GM23248 (cell line): ENCODE data around the gene KRTAP21-1.

Experiments
- EZH2 ChIP-seq: fragments of 200-600 bp; sonication (generic); IDR thresholded peaks from 2 replicates; pipeline ENCODE4 v1.6.1; 2018; ENCODE audit warnings: antibody characterized with exemption, mild to moderate bottlenecking; ENCODE audit not compliant: insufficient read depth, poor library complexity, severe bottlenecking
- EZH2phosphoT487 ChIP-seq: fragments of 200-600 bp; sonication (generic); IDR thresholded peaks from 2 replicates; pipeline ENCODE4 v1.6.1; 2018; ENCODE audit warnings: antibody characterized with exemption, moderate library complexity, mild to moderate bottlenecking, low read depth; ENCODE audit not compliant: insufficient read depth

GRCh38 chr21:30740462-30740861, 14.8 kb downstream of the KRTAP21-1 start:
- TF ChIP-seq EZH2 (no peak), EZH2phosphoT487 (no peak)
